Neutrophil (primary cell): Measurements from ENCODE around the gene METTL18.

ENCODE experiments used
- H3K27ac ChIP-seq: fragments of 200-600 bp; sonication (generic); 2 replicates; pipeline ENCODE4 v1.5.1; 2016; ENCODE audit warnings: mild to moderate bottlenecking, moderate library complexity
- H3K27me3 ChIP-seq: fragments of 200-600 bp; sonication (generic); 2 replicates; pipeline ENCODE4 v1.6.0; 2016; ENCODE audit warnings: mild to moderate bottlenecking
- H3K36me3 ChIP-seq: fragments of 200-600 bp; sonication (generic); 2 replicates; pipeline ENCODE4 v1.5.1; 2017
- H3K4me1 ChIP-seq, 2 experiments: fragments of 200-600 bp in 1 of 2; sonication (generic) in 1 of 2; 1 replicate in 1 of 2; 2 replicates in 1 of 2; pipeline versions ENCODE4 v1.5.1 to v1.6.1; 2013 to 2016; ENCODE audit warnings: low read depth in 1 of 2, low read length in 1 of 2, mild to moderate bottlenecking in 1 of 2, moderate library complexity in 1 of 2; ENCODE audit not compliant: control insufficient read depth in 1 of 2, insufficient read depth in 1 of 2
- H3K4me3 ChIP-seq, 2 experiments: fragments of 200-600 bp in 1 of 2; sonication (generic) in 1 of 2; 1 replicate in 1 of 2; 2 replicates in 1 of 2; pipeline ENCODE4 v1.5.1; 2013 to 2016; ENCODE audit warnings: low read depth in 1 of 2, low read length in 1 of 2, mild to moderate bottlenecking in 1 of 2, moderate library complexity in 1 of 2
- H3K9me3 ChIP-seq: fragments of 200-600 bp; sonication (generic); 2 replicates; pipeline ENCODE4 v1.5.1; 2016
- TF ChIP-seq, protein P1 (sequence below): fragments of 200-600 bp; sonication (generic); IDR thresholded peaks from 2 replicates; pipeline ENCODE4 v1.5.1; 2016; ENCODE audit warnings: antibody characterized with exemption

Gene METTL18

DNA sequence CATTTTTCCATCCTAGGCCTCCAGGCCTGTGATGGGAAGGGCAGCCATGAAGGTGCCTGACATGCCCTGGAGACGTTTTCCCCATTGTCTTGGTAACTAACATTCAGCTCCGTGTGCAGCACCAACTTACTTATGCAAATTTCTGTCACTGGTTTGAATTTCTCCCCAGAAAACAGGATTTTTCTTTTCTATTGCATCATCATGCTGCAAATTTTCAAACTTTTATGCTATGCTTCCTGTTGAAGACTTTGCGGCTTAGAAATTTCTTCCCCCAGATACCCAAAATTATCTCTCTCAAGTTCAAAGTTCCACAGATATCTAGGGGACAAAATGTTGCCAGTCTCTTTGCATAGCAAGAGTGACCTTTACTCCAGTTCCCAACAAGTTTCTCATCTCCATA, 35.7 kb downstream of the METTL18 start:
- H3K27ac ChIP-seq, result no peak overlapping the region
- no peaks in the 10 kb centered on the region for H3K4me1 ChIP-seq
- no peaks in the 10 kb centered on the region for H3K9me3 ChIP-seq
- no peaks in the 10 kb centered on the region for H3K27me3 ChIP-seq
- no peaks in the 10 kb centered on the region for H3K36me3 ChIP-seq
- TF ChIP-seq, protein P1, sequence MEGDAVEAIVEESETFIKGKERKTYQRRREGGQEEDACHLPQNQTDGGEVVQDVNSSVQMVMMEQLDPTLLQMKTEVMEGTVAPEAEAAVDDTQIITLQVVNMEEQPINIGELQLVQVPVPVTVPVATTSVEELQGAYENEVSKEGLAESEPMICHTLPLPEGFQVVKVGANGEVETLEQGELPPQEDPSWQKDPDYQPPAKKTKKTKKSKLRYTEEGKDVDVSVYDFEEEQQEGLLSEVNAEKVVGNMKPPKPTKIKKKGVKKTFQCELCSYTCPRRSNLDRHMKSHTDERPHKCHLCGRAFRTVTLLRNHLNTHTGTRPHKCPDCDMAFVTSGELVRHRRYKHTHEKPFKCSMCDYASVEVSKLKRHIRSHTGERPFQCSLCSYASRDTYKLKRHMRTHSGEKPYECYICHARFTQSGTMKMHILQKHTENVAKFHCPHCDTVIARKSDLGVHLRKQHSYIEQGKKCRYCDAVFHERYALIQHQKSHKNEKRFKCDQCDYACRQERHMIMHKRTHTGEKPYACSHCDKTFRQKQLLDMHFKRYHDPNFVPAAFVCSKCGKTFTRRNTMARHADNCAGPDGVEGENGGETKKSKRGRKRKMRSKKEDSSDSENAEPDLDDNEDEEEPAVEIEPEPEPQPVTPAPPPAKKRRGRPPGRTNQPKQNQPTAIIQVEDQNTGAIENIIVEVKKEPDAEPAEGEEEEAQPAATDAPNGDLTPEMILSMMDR, result no peak
- H3K4me3 ChIP-seq, result no peak overlapping the region

GRCh38 chr1:169753549-169753948, 41.2 kb downstream of the METTL18 start:
- Histone ChIP-seq H3K27ac (no peak overlapping the region), H3K9me3 (no peaks in the 10 kb centered on the region), H3K27me3 (no peaks in the 10 kb centered on the region), H3K36me3 (no peaks in the 10 kb centered on the region), H3K4me3 (no peak overlapping the region), H3K4me1 (no peaks in the 10 kb centered on the region)
- TF ChIP-seq, protein P1, result no peak

GRCh38 chr1:169750041-169750440, 44.7 kb downstream of the METTL18 start:
- H3K36me3 ChIP-seq, result no peaks in the 10 kb centered on the region
- H3K4me3 ChIP-seq, result no peak overlapping the region
- no peaks in the 10 kb centered on the region for H3K27me3 ChIP-seq
- TF ChIP-seq, protein P1, result no peak
- H3K27ac ChIP-seq, result no peak overlapping the region
- no peaks in the 10 kb centered on the region for H3K9me3 ChIP-seq
- H3K4me1 ChIP-seq, result no peaks in the 10 kb centered on the region

DNA sequence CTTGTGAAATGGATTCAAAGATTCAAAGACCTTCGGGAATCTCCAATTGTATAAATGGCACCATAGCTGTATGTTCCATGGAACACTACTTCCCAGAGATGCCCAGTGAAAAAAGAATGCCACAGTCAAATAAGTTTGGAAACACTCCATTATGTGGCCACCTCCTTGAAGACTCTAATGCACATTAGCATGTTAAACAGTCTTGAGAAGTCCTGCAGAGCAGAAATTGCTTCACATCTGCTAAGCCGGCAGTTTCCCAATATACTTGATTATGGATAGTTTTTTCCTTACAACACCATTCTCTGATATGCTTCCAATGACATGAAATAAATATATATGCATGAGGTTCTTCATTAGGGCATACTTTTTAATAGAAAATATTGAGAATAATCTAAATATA, 48.2 kb downstream of the METTL18 start:
- Histone ChIP-seq H3K27ac (no peak overlapping the region), H3K27me3 (no peaks in the 10 kb centered on the region), H3K36me3 (no peaks in the 10 kb centered on the region), H3K4me1 (no peaks in the 10 kb centered on the region), H3K4me3 (no peak overlapping the region), H3K9me3 (no peaks in the 10 kb centered on the region)
- TF ChIP-seq, protein P1, result no peak

DNA sequence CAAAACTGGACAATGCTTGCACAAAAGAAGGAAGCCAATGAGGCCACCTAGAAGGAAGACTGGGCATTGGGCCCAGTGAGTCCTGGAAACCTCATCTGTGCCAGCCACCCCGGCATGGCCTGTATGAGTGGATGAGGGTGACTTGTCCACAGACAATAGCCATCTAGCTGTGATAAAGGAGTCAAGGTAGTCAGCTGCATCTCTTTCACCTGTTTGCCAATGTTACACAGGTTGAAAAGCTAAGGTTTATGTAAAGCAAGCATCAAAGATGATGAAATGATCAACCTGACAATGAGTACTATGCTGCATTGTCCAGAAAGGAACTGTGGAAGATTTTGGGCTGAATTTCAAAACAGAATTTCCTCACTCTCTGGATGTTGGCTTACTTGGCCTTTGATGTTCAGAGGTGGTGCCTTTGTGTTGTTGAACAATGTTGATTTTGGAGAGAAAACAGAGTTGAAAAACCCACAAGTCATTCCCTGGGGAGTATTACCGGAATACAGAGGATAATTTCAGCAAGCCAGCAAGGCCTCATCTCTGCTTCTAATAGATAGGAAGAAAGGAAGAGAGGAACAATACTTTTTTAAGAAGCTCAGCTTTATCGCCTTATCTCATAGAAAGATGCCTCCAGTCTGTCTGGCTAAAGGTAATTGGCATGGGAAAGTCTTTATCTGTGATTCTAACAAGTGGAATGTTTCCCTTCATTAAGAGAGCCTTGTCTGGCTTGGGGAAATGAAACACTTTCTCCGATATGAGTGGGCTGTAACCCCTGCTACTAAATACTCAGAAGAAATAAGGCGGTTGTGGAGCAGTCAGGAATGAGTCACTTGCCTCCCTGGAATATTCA, 49.5 kb downstream of the METTL18 start:
- no peaks in the 10 kb centered on the region for H3K9me3 ChIP-seq
- no peak overlapping the region for H3K4me3 ChIP-seq
- no peaks in the 10 kb centered on the region for H3K36me3 ChIP-seq
- no peaks in the 10 kb centered on the region for H3K27me3 ChIP-seq
- TF ChIP-seq, protein P1, result no peak
- no peaks in the 10 kb centered on the region for H3K4me1 ChIP-seq
- H3K27ac ChIP-seq, result no peak overlapping the region
